HS-27A (cell line): Measurements from ENCODE around the gene PPFIA1.
"Not testable (repeated sequence)": the region's sequence is repeated elsewhere in the genome, so short reads cannot be mapped to it uniquely, and the experiment has no call there.

Source experiments
- DNase-seq: peaks from one replicate; pipeline ENCODE4 v3.0.0-alpha.2; 2012; ENCODE audit warnings: low read depth, missing footprints

Gene PPFIA1

DNA sequence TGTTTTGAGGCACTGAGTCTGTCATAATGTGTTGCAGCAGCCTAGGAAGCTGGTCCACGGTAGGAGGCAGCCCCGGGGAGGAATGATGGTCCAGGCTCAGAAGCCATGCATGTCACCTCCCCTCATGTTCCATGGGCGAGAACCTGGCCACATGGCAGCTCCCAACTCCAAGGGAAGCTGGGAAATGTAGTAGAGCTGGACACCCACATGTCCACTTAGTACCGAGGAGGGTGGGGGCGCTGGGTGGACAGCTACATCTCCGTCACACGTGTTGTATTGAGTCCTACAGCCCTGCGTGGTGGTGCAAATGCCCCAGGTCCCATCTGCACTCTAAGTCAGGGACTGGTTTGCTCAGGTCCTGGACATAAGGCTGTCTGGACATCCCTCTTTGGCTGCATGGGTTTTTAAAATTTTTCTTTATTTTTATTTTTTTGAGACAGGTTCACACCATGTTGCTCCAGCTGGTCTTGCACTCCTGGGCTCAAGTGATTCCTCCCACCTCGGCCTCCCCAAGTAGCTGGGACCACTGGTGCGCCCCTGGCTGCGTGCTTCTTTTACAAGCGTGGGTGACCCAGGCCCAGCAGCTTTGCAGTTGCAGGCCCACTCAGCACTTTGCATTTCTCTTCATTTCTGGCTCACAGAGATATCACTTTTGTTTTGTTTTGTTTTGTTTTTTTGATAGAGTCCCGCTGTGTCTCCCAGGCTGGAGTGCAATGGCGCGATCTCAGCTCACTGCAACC is 123.9 kb downstream of the PPFIA1 start:
- DNase-seq: no peak

DNA sequence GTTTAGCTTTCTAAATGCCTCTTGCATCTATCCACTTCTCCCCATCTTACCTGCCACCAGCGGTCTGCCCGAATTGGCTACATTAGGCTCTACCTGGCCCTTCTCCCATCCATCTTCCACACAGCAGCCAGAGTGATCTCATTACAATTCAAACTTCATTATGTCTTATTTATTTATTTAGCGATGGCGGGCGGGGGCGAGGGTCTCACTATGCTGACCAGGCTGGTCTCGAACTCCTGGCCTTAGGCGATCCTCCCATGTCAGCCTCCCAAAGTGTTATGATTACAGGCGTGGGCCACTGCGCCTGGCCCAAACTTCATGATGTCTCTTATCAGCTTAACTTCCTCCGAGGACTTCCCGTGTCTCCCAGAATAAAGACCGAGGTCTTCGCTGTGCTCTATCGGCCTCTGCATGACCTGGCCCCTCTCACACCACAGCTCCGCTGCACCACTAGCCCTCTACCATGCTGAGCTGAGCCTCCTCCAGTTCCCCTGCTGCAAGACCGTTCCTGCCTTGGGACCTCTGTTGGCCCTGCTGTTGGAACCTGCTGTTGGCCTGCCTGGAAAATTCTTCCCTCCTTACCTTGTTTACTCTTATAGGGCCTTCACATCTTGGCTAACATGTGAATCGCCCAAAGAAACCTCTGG is 127.0 kb downstream of the PPFIA1 start:
- DNase-seq: no peak

DNA sequence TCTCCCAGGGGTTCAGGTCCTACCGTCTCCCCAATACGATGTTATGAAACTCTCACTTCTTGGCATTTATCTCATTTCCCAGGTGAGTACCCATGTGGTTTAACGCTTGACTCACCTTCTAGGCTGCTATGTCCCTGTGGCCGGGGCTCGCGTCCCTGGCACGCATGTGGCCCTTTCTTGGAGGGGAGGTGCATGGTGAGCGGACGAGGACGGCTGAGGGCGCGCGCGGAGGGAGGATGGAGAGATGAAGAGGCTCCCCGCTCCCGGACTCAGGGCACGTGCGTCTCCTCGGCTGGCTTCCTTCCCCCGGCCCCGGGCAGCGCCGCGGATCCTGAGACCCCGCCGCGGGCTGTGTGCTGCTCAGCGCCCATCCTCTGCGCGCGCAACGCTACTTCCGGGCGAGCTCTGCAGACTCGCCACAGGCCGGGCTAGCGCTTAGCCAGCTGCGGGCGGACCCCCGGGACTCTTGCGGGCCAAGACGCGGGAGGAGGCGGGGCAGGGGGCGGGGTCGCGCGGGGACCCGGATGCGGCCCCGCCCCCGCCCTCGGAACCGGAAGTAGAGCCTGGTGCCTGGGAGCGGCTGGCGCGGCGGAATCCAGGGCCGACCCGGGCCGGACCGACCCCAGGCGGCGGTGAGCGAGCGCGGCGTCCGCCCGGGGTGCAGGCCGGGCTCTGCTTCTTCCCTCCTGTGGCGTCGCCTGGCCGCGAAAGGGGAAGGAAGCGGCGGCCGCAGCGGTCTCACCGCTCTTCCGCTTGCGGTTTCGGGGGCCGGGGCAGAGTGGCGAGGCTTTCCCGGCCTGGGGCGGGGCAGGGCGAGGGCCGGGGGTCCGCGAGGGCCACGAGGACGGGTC is 127.7 kb downstream of the PPFIA1 start, which contains the start of gene CTTN:
TSS of gene CTTN (plus strand) at position 547 of the 851 bp plus-strand sequence. CDS start 8,769 bp downstream, outside the sequence.
- DNase-seq: peak; percentile 41

DNA sequence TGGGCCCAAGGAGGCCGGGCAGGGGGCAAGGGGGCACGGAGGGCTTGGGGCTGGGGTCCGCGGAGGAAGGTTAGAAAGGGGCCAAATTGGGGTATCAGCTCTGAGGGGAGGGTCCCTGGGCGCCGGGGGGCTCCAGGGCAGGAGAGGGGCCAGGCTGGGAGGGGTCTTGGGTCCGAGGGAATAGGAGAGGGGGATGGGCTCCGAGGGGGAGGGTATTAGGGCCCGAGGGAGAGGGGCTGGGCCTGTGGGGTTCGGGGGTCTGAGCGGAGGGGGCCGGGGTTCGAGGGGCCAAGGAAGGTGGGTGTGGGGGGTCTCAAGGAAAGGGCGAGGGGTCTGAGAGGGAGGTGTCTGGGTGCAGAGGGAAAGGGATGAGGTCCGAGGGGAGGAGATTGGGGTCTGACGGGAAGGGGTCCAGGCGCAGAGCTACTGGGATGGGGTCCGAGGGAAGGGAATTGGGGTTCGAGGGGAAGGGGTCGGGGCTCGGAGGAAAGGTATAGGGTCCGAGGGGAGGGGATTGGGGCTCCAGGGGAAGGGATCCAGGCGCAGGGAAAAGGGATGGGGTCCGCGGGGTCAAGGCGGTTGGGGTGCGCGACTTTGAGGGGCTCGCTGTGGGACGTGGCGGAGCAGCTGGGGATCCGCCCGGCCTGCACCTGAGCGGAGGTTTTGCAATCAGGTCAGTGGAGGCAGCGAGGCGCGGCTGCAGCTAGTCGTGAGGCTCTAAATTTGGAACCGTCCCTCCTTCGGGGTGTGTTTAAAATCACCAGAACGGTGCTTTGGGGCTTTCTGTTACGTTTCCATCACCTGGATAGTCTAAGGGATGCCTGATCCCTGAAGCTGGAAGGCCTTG is 128.6 kb downstream of the PPFIA1 start:
- no peak for DNase-seq

DNA sequence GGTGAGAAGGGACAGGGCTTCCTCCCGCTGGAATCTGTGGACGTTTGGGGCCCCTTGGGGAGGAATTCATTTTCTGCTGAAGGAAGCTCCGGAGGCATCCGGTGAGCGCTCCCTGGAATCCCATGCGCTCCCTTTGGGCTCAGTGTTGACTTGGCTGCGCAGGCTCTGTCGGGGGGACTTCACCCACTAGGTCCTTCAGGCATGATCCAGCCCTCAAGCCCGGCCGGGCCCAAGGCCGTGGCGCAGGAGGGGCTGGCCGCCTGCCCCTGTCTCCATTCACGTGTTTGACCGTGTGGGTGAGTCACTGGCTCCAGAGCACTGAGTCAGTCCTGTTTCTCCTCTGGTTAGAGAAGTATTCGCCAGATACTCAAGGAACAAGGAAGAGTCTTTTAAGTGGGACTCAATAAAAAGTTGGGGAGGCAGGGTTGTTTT is 129.2 kb downstream of the PPFIA1 start:
- DNase-seq: peak; percentile 92

DNA sequence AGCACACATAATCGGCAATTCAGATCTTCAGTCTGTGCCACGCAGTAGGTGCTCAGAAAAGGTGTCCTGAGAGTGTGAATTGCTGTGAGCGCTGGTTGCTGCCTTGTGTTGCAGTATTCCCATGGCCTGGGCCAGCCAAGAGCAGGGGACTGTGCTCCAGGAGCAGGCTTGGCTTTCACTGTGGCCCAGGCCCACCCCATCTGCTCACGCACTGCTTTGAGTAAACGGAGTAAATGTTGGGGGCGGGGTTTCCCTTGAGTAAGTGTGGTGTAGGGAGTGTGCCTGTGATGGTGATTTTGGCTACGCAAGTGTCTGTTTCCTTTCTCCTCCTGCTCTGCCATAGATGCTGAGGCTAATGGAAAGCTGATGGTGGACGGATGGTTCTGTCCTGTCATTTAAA is 130.2 kb downstream of the PPFIA1 start:
- no peak for DNase-seq

DNA sequence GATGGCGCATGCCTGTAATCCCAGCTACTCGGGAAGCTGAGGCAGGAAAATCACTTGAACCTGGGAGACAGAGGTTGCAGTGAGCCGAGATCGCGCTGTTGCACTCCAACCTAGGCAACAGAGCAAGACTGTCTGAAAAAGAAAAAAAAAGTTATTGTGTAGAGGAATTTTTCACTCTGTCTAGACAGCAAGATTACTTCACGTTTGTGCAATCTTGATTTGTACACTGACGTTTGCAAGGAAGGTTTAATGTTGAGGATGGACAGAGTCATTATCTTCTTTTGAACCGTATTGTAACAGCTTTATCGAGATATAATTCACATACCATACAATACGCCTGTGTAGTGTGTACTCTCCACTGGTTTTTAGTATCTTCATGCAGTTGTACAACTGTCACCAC is 131.5 kb downstream of the PPFIA1 start:
- DNase-seq: no peak

DNA sequence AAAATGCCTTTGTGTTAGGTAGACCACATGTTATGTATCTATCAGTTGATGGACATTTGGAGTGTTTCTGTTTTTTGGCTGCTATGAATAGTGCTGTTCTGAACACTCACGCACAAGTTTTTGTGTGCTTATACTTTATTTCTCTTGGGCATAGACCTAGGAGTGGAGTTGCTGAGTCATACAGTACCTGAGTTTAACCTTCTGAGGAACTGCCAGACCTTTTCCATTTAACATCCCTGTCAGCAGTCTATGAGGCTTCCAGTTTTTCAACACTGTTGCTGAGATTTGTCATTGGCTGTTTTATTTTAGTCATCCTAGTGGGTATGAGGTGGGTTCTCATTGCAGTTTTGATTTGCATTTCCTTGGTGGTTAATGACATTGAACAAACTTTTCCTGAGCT is 132.2 kb downstream of the PPFIA1 start:
- no peak for DNase-seq

DNA sequence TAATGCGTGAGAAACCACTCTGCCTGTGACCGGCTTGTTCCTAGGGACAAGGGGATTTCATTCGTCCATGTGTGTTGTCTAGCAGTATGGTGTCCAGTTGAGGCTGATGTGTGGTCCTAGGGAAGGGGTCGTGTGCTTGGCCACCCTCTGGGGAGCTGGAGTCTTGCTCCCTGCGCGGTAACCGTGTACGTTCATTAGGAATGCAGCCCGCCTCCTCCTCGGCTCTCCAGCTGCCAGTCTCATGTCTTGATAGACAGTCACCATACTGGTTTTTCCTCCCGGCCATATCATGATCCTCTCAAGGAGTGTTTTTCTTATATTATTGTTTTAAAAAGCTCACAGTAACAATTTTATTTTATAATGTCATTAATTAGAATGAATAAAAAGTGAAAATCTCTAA is 133.8 kb downstream of the PPFIA1 start:
- no peak for DNase-seq

DNA sequence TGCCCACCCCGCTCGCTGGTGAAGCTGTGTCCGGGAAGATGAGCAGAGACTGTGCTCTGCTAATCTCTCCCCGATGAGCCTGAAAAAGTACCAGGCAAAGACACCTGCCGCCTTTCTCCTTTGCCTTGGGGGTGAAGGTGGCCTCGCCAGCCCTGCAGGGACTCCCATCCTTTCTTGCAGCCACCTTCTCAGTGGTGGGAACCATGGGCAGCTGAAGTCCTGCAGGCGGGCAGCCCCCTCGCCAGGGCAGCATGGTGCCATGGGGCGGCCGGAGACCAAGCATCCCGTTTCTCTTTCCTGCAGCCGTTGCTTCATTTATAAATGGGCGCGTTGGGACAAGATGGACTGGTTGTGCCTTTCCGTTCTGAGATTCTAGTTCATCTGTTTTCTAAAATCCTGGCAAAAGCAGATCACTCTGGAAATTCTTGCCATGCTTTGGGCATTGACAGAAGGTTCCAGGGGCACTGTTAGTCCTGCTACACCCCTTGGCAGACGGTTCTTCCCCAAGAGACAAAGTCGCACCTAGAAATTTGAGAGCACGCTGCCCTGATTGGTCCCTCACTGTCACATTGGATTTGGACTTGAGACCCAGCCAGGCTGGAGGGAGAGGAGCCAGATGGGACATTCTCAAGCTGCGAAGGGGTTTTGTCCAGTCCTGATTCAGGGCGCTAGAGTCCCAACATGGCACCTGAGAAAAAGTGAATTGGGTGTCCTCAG is 135.3 kb downstream of the PPFIA1 start:
- no peak for DNase-seq

DNA sequence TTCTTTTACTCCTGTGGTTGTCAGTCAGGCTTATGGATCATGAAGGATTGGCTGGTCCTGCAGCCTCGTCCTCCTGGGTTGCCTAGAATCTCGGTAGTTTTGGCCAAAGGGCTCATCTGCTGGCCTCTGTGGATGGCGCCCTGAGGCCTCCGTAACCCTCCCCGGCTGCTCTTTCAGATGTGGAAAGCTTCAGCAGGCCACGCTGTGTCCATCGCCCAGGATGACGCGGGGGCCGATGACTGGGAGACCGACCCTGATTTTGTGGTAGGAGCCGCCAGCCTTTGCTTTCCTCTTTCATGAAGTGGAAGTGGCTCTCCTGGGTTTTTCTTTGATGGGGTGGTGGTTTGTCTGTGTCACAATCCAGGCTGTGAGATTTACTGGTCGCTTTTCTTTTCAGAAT is 136.6 kb downstream of the PPFIA1 start:
- no peak for DNase-seq

DNA sequence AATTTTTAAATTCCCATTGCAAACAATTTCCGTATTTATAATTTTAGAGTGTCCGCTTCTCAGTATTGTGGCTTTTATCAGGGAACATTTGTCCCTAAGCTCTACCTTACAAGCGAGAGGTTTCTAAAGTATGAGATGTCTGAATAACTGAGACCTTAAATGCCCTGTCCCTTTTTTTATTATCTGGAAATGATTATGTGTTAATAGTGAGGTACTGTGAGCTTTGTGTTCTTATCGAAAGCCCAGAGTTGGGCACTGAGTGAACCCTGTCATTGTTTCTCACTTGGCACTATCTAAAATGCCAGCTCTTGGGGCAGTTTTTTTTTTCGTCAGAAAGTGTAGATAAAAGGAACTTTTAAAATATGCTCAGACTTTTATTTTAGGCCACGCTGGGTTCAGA is 137.3 kb downstream of the PPFIA1 start:
- DNase-seq: no peak

DNA sequence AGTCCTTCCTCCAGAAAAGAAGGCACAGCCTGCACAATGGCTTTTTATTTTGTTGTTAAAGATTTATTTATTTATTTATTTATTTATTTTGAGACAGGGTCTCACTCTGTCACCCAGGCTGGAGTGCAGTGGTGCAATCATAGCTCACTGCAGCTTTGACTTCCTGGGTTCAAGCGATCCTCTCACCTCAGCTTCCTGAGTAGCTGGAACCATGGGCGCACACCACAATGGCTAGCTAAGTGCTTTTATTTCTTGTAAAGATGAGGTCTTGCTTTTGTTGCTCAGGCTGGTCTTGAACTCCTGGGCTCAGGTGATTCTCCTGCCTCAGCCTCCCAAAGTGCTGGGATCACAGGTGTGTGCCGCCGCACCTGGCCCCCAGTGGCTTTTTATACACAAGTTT is 137.8 kb downstream of the PPFIA1 start:
- not testable (repeated sequence) for DNase-seq

DNA sequence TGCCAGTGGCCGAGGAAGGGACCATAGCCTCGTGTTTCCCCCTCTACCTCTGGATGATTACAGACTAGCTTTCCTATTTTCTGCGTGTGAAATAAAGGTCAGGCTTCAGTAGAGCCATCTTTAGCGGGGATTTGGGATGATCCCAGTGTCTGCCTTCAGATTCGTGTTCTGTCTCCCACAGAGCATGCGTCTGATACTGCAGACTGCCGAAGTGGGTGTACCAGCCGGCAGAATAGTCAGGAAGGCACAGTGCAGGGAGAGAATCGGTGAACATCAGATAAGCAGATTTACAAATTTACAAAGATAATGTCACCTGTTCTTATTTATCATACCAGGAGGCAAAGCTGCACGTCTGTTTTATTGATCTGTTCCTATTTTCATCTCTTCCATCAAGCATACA is 138.9 kb downstream of the PPFIA1 start:
- no peak for DNase-seq

DNA sequence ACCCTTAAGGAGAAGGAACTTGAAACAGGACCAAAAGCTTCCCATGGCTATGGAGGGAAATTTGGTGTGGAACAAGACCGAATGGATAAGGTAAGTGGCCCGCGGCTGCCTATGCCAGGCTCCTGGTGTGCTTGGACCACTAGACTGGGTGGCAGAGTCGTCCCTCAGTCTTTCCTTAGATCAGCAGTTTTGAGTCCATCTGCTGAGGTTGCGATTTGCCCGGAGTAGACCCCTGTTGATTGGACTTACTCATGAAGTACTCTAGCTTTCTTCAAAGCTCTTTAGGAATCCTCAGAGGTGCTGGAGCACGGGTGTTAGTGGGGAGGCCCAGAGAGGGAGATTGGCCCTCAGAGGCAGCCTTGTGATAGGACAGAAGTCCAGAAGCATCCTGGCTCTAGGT is 139.4 kb downstream of the PPFIA1 start:
- DNase-seq: no peak

DNA sequence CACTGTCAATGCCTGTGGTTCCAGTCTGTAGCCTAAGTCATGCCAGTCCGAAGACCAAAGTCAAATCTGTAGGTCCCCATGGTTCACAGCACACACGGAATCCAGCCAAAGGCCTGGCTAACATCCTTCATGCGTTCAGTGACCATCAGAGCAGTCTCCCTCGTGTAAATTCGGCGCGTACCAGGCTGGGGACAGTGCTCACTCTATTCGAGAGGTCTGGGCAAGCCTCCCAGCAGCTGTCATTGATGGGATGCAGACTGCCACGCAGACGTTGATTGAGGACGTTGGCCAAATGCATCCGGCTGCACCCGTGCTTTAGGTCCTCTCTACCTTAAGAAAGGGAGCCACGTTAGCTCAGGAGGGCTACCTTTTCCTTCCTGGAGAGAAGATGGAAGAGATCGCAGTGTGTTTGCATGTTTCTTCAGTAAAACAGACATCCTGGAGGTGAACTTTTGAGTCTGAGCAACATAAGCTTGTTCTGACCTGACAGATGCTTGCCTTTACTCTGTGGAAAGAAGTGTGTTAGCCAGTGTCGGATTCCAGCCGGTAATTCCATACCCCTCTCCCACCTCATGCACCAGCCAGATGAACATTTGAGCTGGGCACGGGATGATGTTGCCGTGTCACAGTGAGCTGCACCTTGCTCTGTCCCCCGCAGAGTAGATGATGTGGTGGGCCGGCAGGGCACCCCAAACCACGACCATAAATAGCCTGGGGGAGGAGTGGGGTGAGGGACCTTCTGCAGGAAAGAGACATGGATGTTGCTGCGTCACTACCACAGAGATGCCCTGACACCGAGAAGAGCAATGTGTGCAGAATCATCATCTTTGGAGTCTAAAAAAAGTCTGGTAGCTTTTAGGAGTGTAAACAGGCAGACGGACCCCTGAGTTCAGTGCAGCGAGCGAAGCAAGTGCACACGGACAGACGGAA is 140.1 kb downstream of the PPFIA1 start:
- DNase-seq: no peak

DNA sequence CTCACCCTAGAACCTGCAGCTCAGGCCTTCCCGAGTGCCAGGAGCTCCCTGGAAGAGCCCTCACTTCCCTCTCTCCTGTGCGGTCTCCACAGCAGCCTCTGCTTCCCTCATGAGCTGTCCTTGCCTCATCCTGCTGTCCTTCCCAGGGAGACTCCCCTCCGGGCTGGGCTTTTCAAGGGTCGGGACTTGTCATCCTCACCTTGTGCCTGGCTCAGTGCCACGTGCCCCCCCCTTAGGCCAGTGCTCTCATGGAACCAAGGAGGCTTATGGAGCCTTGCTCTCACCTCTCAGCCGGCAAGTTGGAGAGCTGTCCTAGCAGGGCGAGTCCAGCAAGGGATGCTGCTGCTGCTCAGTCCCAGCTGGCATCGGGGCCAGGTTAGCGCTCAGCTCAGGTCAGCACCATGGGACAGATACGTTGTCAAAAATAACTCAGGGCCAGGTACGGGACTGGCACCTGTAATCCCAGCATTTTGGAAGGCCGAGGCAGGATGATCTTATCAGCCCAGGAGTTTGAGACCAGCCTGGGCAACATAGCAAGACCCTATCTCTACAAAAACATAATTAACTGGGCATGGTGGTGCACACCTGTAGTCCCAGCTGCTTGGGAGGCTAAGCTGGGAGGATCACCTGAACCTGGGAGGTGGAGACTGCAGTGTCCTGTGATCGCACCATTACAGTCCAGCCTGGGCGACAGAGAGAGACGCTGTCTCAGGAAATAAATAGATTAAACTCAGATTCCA is 141.4 kb downstream of the PPFIA1 start:
- no peak for DNase-seq

DNA sequence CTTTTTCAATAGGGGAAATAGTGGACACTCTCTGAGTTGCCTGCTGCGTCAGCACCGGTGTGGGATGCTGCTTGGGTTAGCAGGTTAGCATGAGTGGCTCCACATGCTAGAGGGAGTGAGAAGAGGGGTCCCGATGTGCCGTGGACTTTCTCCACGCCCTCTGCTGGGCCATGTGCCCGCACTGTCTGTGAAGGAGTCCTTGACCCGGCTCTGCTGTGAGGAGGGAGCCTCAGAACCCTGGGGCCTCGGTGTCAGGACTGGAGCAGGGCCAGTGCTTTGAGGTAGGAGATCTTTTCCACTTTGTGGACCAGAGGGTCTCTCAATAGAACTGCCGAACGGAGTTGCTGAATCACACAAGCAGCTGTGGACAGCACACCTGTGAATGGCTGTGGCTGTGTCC is 142.7 kb downstream of the PPFIA1 start:
- no peak for DNase-seq

DNA sequence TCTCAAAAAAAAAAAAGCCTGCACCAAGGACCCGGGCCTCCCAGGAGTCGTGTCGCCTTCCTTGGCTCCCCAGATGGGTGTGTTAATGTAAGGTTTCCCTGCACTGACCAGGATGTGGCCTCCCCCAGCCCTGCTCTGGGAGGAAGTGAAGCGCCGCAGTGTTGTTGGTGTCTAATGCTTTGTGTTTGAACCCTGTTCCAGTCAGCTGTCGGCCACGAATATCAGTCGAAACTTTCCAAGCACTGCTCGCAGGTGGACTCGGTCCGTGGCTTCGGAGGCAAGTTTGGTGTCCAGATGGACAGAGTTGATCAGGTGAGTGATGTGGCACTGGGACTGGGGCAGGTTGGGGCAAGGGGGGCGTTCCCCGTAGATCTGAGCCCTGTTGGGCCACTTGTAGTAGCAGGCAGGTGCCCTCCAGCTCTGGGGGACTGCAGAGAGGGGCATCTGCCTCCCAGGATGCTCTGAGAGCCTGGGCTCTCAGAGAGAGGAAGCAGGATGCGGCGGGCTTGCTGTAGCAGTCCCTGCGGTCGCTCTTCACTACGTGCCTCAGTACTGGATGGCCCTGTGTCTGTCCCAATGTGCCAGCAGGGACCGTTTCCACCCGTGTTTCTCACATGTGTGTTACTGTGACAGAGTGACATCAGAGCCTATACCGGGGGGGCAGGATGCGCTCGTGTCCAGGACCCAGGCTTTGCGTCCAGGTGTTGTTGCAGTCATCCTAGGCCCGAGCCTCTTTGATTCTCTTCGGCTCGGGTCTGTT is 144.0 kb downstream of the PPFIA1 start:
- DNase-seq: no peak
